ENCODE measurements around the gene FAM53A.

Gene FAM53A

GRCh38 chr4:1604181-1604705 lies 79.9 kb downstream of the FAM53A start:
- DNase-seq (ENCODE audit: extremely low spot score): no peak
- no peak for TF ChIP-seq HDGF (IDR thresholded peaks at IDR 0.05; ENCODE audit: borderline replicate concordance)
- TF ChIP-seq SP1 (IDR thresholded peaks at IDR 0.05): no peak
- TF ChIP-seq PKNOX1 (IDR thresholded peaks at IDR 0.05): no peak
- TF ChIP-seq FOXM1 (IDR thresholded peaks at IDR 0.05; ENCODE audit: borderline replicate concordance): no peak
- TF ChIP-seq FOXA1 (IDR thresholded peaks at IDR 0.05): no peak
- TF ChIP-seq FOXK2 (IDR thresholded peaks at IDR 0.05): no peak
- TF ChIP-seq ZNF384 (IDR thresholded peaks at IDR 0.05): no peak
- no peak for TF ChIP-seq ELF4 (IDR thresholded peaks at IDR 0.05)
- TF ChIP-seq LEF1 (IDR thresholded peaks at IDR 0.05; ENCODE audit: borderline replicate concordance): no peak
- TF ChIP-seq L3MBTL2 (conservative IDR thresholded peaks at IDR 0.05): no peak
- TF ChIP-seq NFRKB (IDR thresholded peaks at IDR 0.05): no peak
- no peak for TF ChIP-seq SUZ12 (IDR thresholded peaks at IDR 0.05)
- CTCF ChIA-PET: interaction anchor here (1.7 kb wide), 1 partner anchor 89 kb away, joined by 7 read pairs; no protein-coding TSS in a partner anchor

DNA sequence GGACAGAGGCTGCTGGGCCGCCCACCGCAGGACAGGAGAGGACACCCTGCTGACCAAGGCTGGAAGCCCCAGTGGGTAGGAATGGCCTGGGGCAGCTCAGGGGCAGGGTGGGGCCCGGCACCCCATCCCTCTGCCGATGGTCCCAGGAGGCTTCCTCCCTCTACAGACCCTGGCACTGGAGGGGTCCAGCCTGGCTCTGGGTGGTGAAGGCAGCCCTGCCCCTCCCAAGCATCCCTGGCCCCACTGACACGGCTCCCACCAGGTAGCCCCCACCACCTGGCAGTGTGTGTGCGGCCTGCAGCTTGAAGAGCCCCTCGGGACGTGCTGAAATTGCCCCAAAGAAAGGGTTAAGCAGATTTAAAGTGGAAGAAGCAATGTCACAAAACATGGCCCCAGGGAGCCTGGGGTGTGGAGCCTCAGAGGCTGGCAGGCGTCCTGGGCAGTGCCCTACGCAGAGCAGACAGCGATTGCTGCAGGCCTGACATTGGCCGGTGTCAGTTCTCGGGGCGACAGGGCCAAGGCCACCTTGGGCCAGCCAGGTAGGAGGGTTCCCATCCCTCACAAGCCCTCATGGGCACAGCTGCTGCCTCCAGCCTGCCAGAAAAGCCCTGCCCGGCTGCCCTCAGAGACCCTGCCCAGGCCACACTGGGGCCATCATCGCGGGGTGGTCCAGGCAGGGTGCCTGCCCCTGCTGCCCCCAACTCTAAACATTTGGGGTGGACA lies 80.5 kb downstream of the FAM53A start:
- no peak for DNase-seq (ENCODE audit: extremely low spot score)
- ChIA-PET CTCF (interaction anchor here (1.7 kb wide), 1 partner anchor 90 kb away, joined by 7 read pairs; no protein-coding TSS in a partner anchor), POLR2A (no interaction called here)
- TF ChIP-seq FOXK2 (IDR thresholded peaks at IDR 0.05) (no peak), ELF4 (IDR thresholded peaks at IDR 0.05) (no peak), SUZ12 (IDR thresholded peaks at IDR 0.05) (no peak)

More at GRCh38 chr4:1604181-1604705, 79.9 kb downstream of the FAM53A start:
- POLR2A ChIA-PET: no interaction called here

- POLR2A ChIA-PET: no interaction called here
- CTCF ChIA-PET: interaction anchor here (1.7 kb wide), 1 partner anchor 91 kb away, joined by 7 read pairs; no protein-coding TSS in a partner anchor
- DNase-seq (ENCODE audit: extremely low spot score): no peak
- TF ChIP-seq PKNOX1 (IDR thresholded peaks at IDR 0.05) (no peak), CTBP1 (IDR thresholded peaks at IDR 0.05; ENCODE audit: borderline replicate concordance) (no peak), FOXK2 (IDR thresholded peaks at IDR 0.05) (no peak), ARNT (IDR thresholded peaks at IDR 0.05) (no peak)
Measured at GRCh38 chr4:1602655-1603412, 81.3 kb downstream of the FAM53A start.

- no peak for DNase-seq (ENCODE audit: extremely low spot score)
- ChIA-PET CTCF (interaction anchor here (1.7 kb wide), 1 partner anchor 91 kb away, joined by 7 read pairs; no protein-coding TSS in a partner anchor), POLR2A (no interaction called here)
- TF ChIP-seq SUZ12 (IDR thresholded peaks at IDR 0.05): no peak
Measured at GRCh38 chr4:1601852-1602654, 82.1 kb downstream of the FAM53A start.

DNA sequence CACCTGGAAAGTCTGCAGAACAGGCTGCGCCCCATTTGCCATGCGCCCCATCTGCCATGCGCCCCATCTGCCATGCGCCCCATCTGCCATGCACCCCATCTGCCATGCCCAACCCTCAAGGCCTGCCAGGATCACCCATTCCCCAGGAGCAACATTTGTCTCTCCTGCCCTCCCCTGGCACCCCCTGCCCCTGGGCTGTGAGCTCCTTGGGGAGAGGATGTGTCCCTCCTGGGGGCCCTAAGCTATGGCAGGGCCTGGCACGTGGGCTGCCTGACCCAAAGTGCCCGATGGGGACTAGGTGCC lies 82.6 kb downstream of the FAM53A start:
- DNase-seq (ENCODE audit: extremely low spot score): no peak
- CTCF ChIA-PET: interaction anchor here (1.1 kb wide), 1 partner anchor 28 kb away, joined by 3 read pairs; no protein-coding TSS in a partner anchor
- POLR2A ChIA-PET: no interaction called here
- TF ChIP-seq SUZ12 (IDR thresholded peaks at IDR 0.05) (no peak), ELF4 (IDR thresholded peaks at IDR 0.05) (no peak), FOXK2 (IDR thresholded peaks at IDR 0.05) (no peak), L3MBTL2 (conservative IDR thresholded peaks at IDR 0.05) (no peak), TARDBP (IDR thresholded peaks at IDR 0.05) (no peak), HDGF (IDR thresholded peaks at IDR 0.05; ENCODE audit: borderline replicate concordance) (no peak), BHLHE40 (IDR thresholded peaks at IDR 0.05; ENCODE audit: borderline replicate concordance) (no peak), ARNT (IDR thresholded peaks at IDR 0.05) (no peak), FOXA1 (IDR thresholded peaks at IDR 0.05) (no peak), ZNF384 (IDR thresholded peaks at IDR 0.05) (no peak), SP1 (IDR thresholded peaks at IDR 0.05) (no peak), PKNOX1 (IDR thresholded peaks at IDR 0.05) (no peak), CTBP1 (IDR thresholded peaks at IDR 0.05; ENCODE audit: borderline replicate concordance) (no peak), LEF1 (IDR thresholded peaks at IDR 0.05; ENCODE audit: borderline replicate concordance) (no peak), NFRKB (IDR thresholded peaks at IDR 0.05) (no peak), FOXM1 (IDR thresholded peaks at IDR 0.05; ENCODE audit: borderline replicate concordance) (no peak)
